Cardiac septum (tissue), 1 donor: ENCODE results near the gene TRO. TPM values are rescaled to one million over a fixed set of nuclear protein-coding genes. Genes with fewer than 3 reads are reported as not detected.

Source experiments
- DNase-seq: peaks from one replicate; pipeline ENCODE4 v3.0.0-alpha.2; 2020; ENCODE audit warnings: low spot score
- intact Hi-C: fragments of 100-400 bp; cut with DNase I; formaldehyde crosslinking; loops from one replicate; pipeline ENCODE4 v1.14.0; 2022
- long read RNA-seq: library from polyadenylated mRNA; unstranded; transcript quantifications from one replicate; pipeline ENCODE4 v2.0.0, GENCODE V29; 2021
- total RNA-seq: library from RNA; stranded (reverse); fragmentation: NEBNext Ultra II Directional; extraction: Animal tissue kit (Norgen Biotek cat#: 25700); gene quantifications from one replicate; pipeline ENCODE4 v1.2.1, GENCODE V29; 2021
- donor health status: DM: no; HTN: no; CAD: no.

The TRO gene
- 4.6 TPM for total RNA-seq
- long read RNA-seq, partial matches to known transcripts = 3 of 3 reads
- long read RNA-seq, other reads (novel, unspliced or antisense) = 0 of 3 reads

GRCh38 chrX:54920610-54921426 lies at the start of gene TRO:
TRO (plus strand) TSS chrX:54920824; CDS start chrX:54922247, 1,423 bp downstream.
- no peak for DNase-seq
- intact Hi-C loops = no loop called here

- DNase-seq = no peak
- intact Hi-C loops = no loop called here
These were observed 34.9 kb upstream of the TRO start for GRCh38 chrX:54885740-54886139.

GRCh38 chrX:54891573-54891972 lies 29.1 kb upstream of the TRO start:
- intact Hi-C loops = loop anchor here (10.0 kb wide), 1 partner anchor 163 kb away; no protein-coding TSS in a partner anchor
- no peak for DNase-seq

- intact Hi-C loops = loop anchor here (10.0 kb wide), 1 partner anchor 161 kb away; no protein-coding TSS in a partner anchor
- DNase-seq = no peak
These were observed 26.5 kb upstream of the TRO start for GRCh38 chrX:54894159-54894558.

- no peak for DNase-seq
- intact Hi-C loops = no loop called here
These were observed 10.7 kb upstream of the TRO start for GRCh38 chrX:54909941-54910340.

- intact Hi-C loops = no loop called here
- DNase-seq = no peak
These were observed 900 bp downstream of the TRO start for GRCh38 chrX:54921427-54922021.

- DNase-seq = no peak
- intact Hi-C loops = no loop called here
These were observed 1.9 kb downstream of the TRO start for GRCh38 chrX:54922547-54922946.

GRCh38 chrX:54923376-54923775 lies 2.8 kb downstream of the TRO start:
- no peak for DNase-seq
- intact Hi-C loops = no loop called here

GRCh38 chrX:54926978-54927377 lies 6.4 kb downstream of the TRO start:
- DNase-seq = no peak
- intact Hi-C loops = no loop called here

- no peak for DNase-seq
- intact Hi-C loops = no loop called here
These were observed 8.3 kb downstream of the TRO start for GRCh38 chrX:54928876-54929275.

- peak; percentile 71 for DNase-seq
- intact Hi-C loops = no loop called here
These were observed 9.8 kb downstream of the TRO start for GRCh38 chrX:54930291-54931049.

- DNase-seq = no peak
- intact Hi-C loops = no loop called here
These were observed 10.5 kb downstream of the TRO start for GRCh38 chrX:54931107-54931506.

- intact Hi-C loops = no loop called here
- DNase-seq = no peak
These were observed 12.7 kb downstream of the TRO start for GRCh38 chrX:54933150-54933826.

GRCh38 chrX:54934058-54934457 lies 13.4 kb downstream of the TRO start:
- intact Hi-C loops = no loop called here
- DNase-seq = no peak

GRCh38 chrX:54934890-54935289 lies 14.3 kb downstream of the TRO start:
- intact Hi-C loops = no loop called here
- DNase-seq = no peak

GRCh38 chrX:54935306-54935705 lies 14.7 kb downstream of the TRO start:
- intact Hi-C loops = no loop called here
- no peak for DNase-seq

GRCh38 chrX:54937416-54937815 lies 16.8 kb downstream of the TRO start:
- no peak for DNase-seq
- intact Hi-C loops = no loop called here

- intact Hi-C loops = no loop called here
These were observed 24.2 kb downstream of the TRO start for GRCh38 chrX:54944816-54945215.

GRCh38 chrX:54945224-54945623 lies 24.6 kb downstream of the TRO start:
- intact Hi-C loops = no loop called here
- no peak for DNase-seq

More at GRCh38 chrX:54944816-54945215, 24.2 kb downstream of the TRO start:
- no peak for DNase-seq
